HL-60 (cell line): ENCODE results near the gene MARCKSL1.
"Not testable (repeated sequence)": the region's sequence is repeated elsewhere in the genome, so short reads cannot be mapped to it uniquely, and the experiment has no call there.

Experiments
- DNase-seq, 2 experiments: peaks; one replicate each; pipeline ENCODE4 v3.0.0-alpha.2; 2010 to 2020; ENCODE audit warnings: low read depth in 1 of 2, low spot score in 1 of 2
- H3K27ac ChIP-seq: fragments of 250-450 bp; sonication (Bioruptor Pico); replicated peaks from 2 replicates; pipeline ENCODE4 v1.5.1; 2020; ENCODE audit warnings: mild to moderate bottlenecking, moderate library complexity
- H3K27me3 ChIP-seq: fragments of 250-450 bp; sonication (Bioruptor Pico); 2 replicates; pipeline ENCODE4 v1.5.1; 2021; ENCODE audit warnings: mild to moderate bottlenecking, moderate library complexity; ENCODE audit not compliant: insufficient read depth, poor library complexity, severe bottlenecking
- H3K4me3 ChIP-seq: replicated peaks from 2 replicates; pipeline ENCODE4 v1.5.1; 2011; ENCODE audit warnings: mild to moderate bottlenecking, control low read depth, low read length; ENCODE audit not compliant: insufficient read depth
- GABPA ChIP-seq: IDR thresholded peaks from 2 replicates; pipeline ENCODE4 v1.6.1; 2012; ENCODE audit warnings: low read depth
- POLR2AphosphoS5 ChIP-seq: IDR thresholded peaks from 2 replicates; pipeline ENCODE4 v1.6.1; 2012; ENCODE audit warnings: low read depth
- SPI1 ChIP-seq: IDR thresholded peaks from 2 replicates; pipeline ENCODE4 v1.6.1; 2012; ENCODE audit warnings: low read depth, mild to moderate bottlenecking, borderline replicate concordance
- TF ChIP-seq, protein P1 (sequence below): IDR thresholded peaks from one replicate; pipeline ENCODE4 v1.5.1; 2011; ENCODE audit warnings: low read length, control low read depth, inconsistent platforms; ENCODE audit not compliant: insufficient read depth
- TF ChIP-seq, protein P2 (sequence below): IDR thresholded peaks from 2 replicates; pipeline ENCODE4 v1.6.1; 2012; ENCODE audit warnings: low read depth; ENCODE audit not compliant: insufficient replicate concordance

Gene MARCKSL1

DNA sequence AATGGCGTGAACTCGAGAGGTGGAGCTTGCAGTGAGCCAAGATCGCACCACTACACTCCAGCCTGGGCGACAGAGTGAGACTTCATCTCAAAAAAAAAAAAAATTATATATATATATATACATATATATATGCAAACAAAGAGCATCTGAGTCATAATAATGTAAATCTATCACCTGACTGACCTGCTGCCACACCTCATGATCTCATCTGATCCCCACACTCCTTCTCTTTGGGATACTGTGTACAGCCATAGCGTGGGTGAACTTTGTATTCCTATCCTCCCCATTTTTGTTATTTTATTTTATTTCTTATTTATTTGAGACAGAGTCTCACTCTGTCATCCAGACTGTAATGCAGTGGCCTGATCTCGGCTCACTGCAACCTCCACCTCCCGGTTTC lies 46.8 kb downstream of the MARCKSL1 start:
- Histone ChIP-seq H3K4me3 (no peak overlapping the region), H3K27ac (no peak overlapping the region), H3K27me3 (no peaks in the 10 kb centered on the region)
- DNase-seq: no peak
- TF ChIP-seq SPI1 (no peak), POLR2AphosphoS5 (no peak), GABPA (no peak)
- TF ChIP-seq, protein P1, sequence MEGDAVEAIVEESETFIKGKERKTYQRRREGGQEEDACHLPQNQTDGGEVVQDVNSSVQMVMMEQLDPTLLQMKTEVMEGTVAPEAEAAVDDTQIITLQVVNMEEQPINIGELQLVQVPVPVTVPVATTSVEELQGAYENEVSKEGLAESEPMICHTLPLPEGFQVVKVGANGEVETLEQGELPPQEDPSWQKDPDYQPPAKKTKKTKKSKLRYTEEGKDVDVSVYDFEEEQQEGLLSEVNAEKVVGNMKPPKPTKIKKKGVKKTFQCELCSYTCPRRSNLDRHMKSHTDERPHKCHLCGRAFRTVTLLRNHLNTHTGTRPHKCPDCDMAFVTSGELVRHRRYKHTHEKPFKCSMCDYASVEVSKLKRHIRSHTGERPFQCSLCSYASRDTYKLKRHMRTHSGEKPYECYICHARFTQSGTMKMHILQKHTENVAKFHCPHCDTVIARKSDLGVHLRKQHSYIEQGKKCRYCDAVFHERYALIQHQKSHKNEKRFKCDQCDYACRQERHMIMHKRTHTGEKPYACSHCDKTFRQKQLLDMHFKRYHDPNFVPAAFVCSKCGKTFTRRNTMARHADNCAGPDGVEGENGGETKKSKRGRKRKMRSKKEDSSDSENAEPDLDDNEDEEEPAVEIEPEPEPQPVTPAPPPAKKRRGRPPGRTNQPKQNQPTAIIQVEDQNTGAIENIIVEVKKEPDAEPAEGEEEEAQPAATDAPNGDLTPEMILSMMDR: no peak
- TF ChIP-seq, protein P2, sequence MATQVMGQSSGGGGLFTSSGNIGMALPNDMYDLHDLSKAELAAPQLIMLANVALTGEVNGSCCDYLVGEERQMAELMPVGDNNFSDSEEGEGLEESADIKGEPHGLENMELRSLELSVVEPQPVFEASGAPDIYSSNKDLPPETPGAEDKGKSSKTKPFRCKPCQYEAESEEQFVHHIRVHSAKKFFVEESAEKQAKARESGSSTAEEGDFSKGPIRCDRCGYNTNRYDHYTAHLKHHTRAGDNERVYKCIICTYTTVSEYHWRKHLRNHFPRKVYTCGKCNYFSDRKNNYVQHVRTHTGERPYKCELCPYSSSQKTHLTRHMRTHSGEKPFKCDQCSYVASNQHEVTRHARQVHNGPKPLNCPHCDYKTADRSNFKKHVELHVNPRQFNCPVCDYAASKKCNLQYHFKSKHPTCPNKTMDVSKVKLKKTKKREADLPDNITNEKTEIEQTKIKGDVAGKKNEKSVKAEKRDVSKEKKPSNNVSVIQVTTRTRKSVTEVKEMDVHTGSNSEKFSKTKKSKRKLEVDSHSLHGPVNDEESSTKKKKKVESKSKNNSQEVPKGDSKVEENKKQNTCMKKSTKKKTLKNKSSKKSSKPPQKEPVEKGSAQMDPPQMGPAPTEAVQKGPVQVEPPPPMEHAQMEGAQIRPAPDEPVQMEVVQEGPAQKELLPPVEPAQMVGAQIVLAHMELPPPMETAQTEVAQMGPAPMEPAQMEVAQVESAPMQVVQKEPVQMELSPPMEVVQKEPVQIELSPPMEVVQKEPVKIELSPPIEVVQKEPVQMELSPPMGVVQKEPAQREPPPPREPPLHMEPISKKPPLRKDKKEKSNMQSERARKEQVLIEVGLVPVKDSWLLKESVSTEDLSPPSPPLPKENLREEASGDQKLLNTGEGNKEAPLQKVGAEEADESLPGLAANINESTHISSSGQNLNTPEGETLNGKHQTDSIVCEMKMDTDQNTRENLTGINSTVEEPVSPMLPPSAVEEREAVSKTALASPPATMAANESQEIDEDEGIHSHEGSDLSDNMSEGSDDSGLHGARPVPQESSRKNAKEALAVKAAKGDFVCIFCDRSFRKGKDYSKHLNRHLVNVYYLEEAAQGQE: no peak

GRCh38 chr1:32286763-32287162 lies 49.3 kb downstream of the MARCKSL1 start:
- Histone ChIP-seq H3K27ac (no peak overlapping the region), H3K4me3 (no peak overlapping the region), H3K27me3 (no peaks in the 10 kb centered on the region)
- TF ChIP-seq POLR2AphosphoS5: no peak
- no peak for DNase-seq

GRCh38 chr1:32285658-32286057 lies 50.4 kb downstream of the MARCKSL1 start:
- no peak for DNase-seq
- Histone ChIP-seq H3K4me3 (no peak overlapping the region), H3K27me3 (no peaks in the 10 kb centered on the region), H3K27ac (no peak overlapping the region)
- no peak for TF ChIP-seq SPI1
- no peak for TF ChIP-seq POLR2AphosphoS5
- no peak for TF ChIP-seq GABPA
- TF ChIP-seq, protein P2: no peak
- TF ChIP-seq, protein P1: no peak

GRCh38 chr1:32284777-32285176 lies 51.3 kb downstream of the MARCKSL1 start:
- not testable (repeated sequence) for H3K27me3 ChIP-seq, H3K4me3 ChIP-seq, DNase-seq, H3K27ac ChIP-seq
